ENCODE data around the gene PLIN5. TPM values are rescaled to one million over a fixed set of nuclear protein-coding genes. Genes with fewer than 3 reads are reported as not detected.
"Not testable (repeated sequence)": the region's sequence is repeated elsewhere in the genome, so short reads cannot be mapped to it uniquely, and the experiment has no call there.

The PLIN5 gene
- total RNA-seq, 2 donors from 2014 or later, result 4.0 to 4.5 TPM

- no peak overlapping the region for H3K4me3 ChIP-seq
- no peaks in the 10 kb centered on the region for H3K27me3 ChIP-seq (replicated peaks; ENCODE audit: insufficient read depth)
- ATAC-seq (ENCODE audit: insufficient number of reproducible peaks, low FRiP score, low read depth) (no peak), DNase-seq (ENCODE audit: low spot score) (no peak)
- TF ChIP-seq CTCF (IDR thresholded peaks at IDR 0.05), result no peak
- H3K9me3 ChIP-seq, result no peaks in the 10 kb centered on the region
- H3K36me3 ChIP-seq, result no peaks in the 10 kb centered on the region
- no peak overlapping the region for H3K27ac ChIP-seq
- H3K4me1 ChIP-seq (ENCODE audit: control insufficient read depth in 1 of 2, low read depth in 2 of 2), result no peaks in the 10 kb centered on the region
Measured at GRCh38 chr19:4547303-4548237, 12.5 kb upstream of the PLIN5 start.

GRCh38 chr19:4543842-4544647, 9.0 kb upstream of the PLIN5 start:
- H3K27ac ChIP-seq, result no peak overlapping the region
- H3K27me3 ChIP-seq (replicated peaks; ENCODE audit: insufficient read depth), result no peaks in the 10 kb centered on the region
- no peaks in the 10 kb centered on the region for H3K4me1 ChIP-seq (ENCODE audit: control insufficient read depth in 1 of 2, low read depth in 2 of 2)
- no peak overlapping the region for H3K4me3 ChIP-seq
- ATAC-seq (ENCODE audit: insufficient number of reproducible peaks, low FRiP score, low read depth) (no peak), DNase-seq (ENCODE audit: low spot score) (no peak)
- peaks cover 5% of the 10 kb centered on the region for H3K9me3 ChIP-seq
- H3K36me3 ChIP-seq, result no peaks in the 10 kb centered on the region
- no peak for TF ChIP-seq CTCF (IDR thresholded peaks at IDR 0.05)

GRCh38 chr19:4542896-4543841, 8.1 kb upstream of the PLIN5 start:
- Histone ChIP-seq H3K9me3 (peaks cover 5% of the 10 kb centered on the region), H3K27me3 (replicated peaks; ENCODE audit: insufficient read depth) (no peaks in the 10 kb centered on the region), H3K27ac (no peak overlapping the region), H3K4me1 (ENCODE audit: control insufficient read depth in 1 of 2, low read depth in 2 of 2) (no peaks in the 10 kb centered on the region), H3K36me3 (no peaks in the 10 kb centered on the region), H3K4me3 (no peak overlapping the region)
- no peak for TF ChIP-seq CTCF (IDR thresholded peaks at IDR 0.05)
- ATAC-seq (ENCODE audit: insufficient number of reproducible peaks, low FRiP score, low read depth) (no peak), DNase-seq (ENCODE audit: low spot score) (no peak)

GRCh38 chr19:4541806-4542145, 6.8 kb upstream of the PLIN5 start:
- not testable (repeated sequence) for H3K4me3 ChIP-seq; ATAC-seq (ENCODE audit: insufficient number of reproducible peaks, low FRiP score, low read depth); H3K4me1 ChIP-seq (ENCODE audit: control insufficient read depth in 1 of 2, low read depth in 2 of 2); H3K9me3 ChIP-seq; H3K36me3 ChIP-seq; H3K27me3 ChIP-seq (replicated peaks; ENCODE audit: insufficient read depth); DNase-seq (ENCODE audit: low spot score); H3K27ac ChIP-seq

- Histone ChIP-seq H3K9me3 (peaks cover 5% of the 10 kb centered on the region), H3K27me3 (replicated peaks; ENCODE audit: insufficient read depth) (no peaks in the 10 kb centered on the region), H3K27ac (no peak overlapping the region), H3K4me3 (no peak overlapping the region), H3K4me1 (ENCODE audit: control insufficient read depth in 1 of 2, low read depth in 2 of 2) (no peaks in the 10 kb centered on the region), H3K36me3 (no peaks in the 10 kb centered on the region)
- TF ChIP-seq CTCF (IDR thresholded peaks at IDR 0.05), result no peak
- ATAC-seq (ENCODE audit: insufficient number of reproducible peaks, low FRiP score, low read depth), result no peak
- DNase-seq (ENCODE audit: low spot score), result no peak
Measured at GRCh38 chr19:4541114-4541805, 6.2 kb upstream of the PLIN5 start.

All from thoracic aorta (tissue), 2 donors.